AML-193 (cell line): ENCODE results near the gene IRS2.
A peak's percentile ranks its signal among the peaks of the same experiment; 100 is the strongest.
"Not testable (repeated sequence)": the region's sequence is repeated elsewhere in the genome, so short reads cannot be mapped to it uniquely, and the experiment has no call there.

Experiments
- DNase-seq, 2 experiments: peaks; one replicate each; lab custom pipeline; 2025; lab: John Stamatoyannopoulos, UW

IRS2 gene

GRCh38 chr13:109786457-109787134 is at the start of gene IRS2:
TSS of gene IRS2 (minus strand) at chr13:109786583. CDS start at chr13:109786053, 530 bp downstream.
- DNase-seq: peak; percentile 98 to 99

GRCh38 chr13:109834973-109835720 is 48.8 kb upstream of the IRS2 start:
- DNase-seq: no peak

- no peak for DNase-seq
These were observed 47.6 kb upstream of the IRS2 start for GRCh38 chr13:109833940-109834339.

GRCh38 chr13:109833071-109833470 is 46.7 kb upstream of the IRS2 start:
- DNase-seq: no peak

- DNase-seq: not testable (repeated sequence)
These were observed 42.4 kb upstream of the IRS2 start for GRCh38 chr13:109828591-109829316.

GRCh38 chr13:109823201-109823600 is 36.8 kb upstream of the IRS2 start:
- DNase-seq: not testable (repeated sequence)

GRCh38 chr13:109821103-109821502 is 34.7 kb upstream of the IRS2 start:
- DNase-seq: no peak

GRCh38 chr13:109819874-109820273 is 33.5 kb upstream of the IRS2 start:
- no peak for DNase-seq

- DNase-seq: no peak
These were observed 32.5 kb upstream of the IRS2 start for GRCh38 chr13:109818886-109819285.

GRCh38 chr13:109817591-109818535 is 31.5 kb upstream of the IRS2 start:
- DNase-seq: no peak

GRCh38 chr13:109816808-109817203 is 30.4 kb upstream of the IRS2 start:
- no peak for DNase-seq

GRCh38 chr13:109816112-109816807 is 29.9 kb upstream of the IRS2 start:
- DNase-seq: no peak

- no peak for DNase-seq
These were observed 29.3 kb upstream of the IRS2 start for GRCh38 chr13:109815651-109816050.

GRCh38 chr13:109813663-109814062 is 27.3 kb upstream of the IRS2 start:
- no peak for DNase-seq

GRCh38 chr13:109812382-109812781 is 26.0 kb upstream of the IRS2 start:
- DNase-seq: no peak

- DNase-seq: no peak
These were observed 24.6 kb upstream of the IRS2 start for GRCh38 chr13:109810761-109811510.

- no peak for DNase-seq
These were observed 23.0 kb upstream of the IRS2 start for GRCh38 chr13:109809216-109809932.

GRCh38 chr13:109807345-109807744 is 21.0 kb upstream of the IRS2 start:
- no peak for DNase-seq

- DNase-seq: no peak
These were observed 18.3 kb upstream of the IRS2 start for GRCh38 chr13:109804654-109805053.

GRCh38 chr13:109803825-109804224 is 17.4 kb upstream of the IRS2 start:
- no peak for DNase-seq
